Embryonic facial prominence (tissue), 1 donor: ENCODE data around the gene PSMD7.
A peak's percentile ranks its signal among the peaks of the same experiment; 100 is the strongest.

Experiments used
- DNase-seq: peaks from one replicate; pipeline ENCODE4 v3.0.0-alpha.2; 2016; ENCODE audit errors: extremely low spot score

PSMD7 gene

GRCh38 chr16:74296432-74297144 is at the start of gene PSMD7:
PSMD7 (plus strand) TSS chr16:74296814; CDS start chr16:74296915, 101 bp downstream.
- DNase-seq: peak; percentile 88

GRCh38 chr16:74249254-74249653 is 47.4 kb upstream of the PSMD7 start:
- DNase-seq: no peak

- no peak for DNase-seq
Measured at GRCh38 chr16:74249846-74250245, 46.8 kb upstream of the PSMD7 start.

- DNase-seq: no peak
Measured at GRCh38 chr16:74252329-74252728, 44.3 kb upstream of the PSMD7 start.

- DNase-seq: no peak
Measured at GRCh38 chr16:74253161-74253938, 43.3 kb upstream of the PSMD7 start.

GRCh38 chr16:74257061-74257460 is 39.6 kb upstream of the PSMD7 start:
- DNase-seq: no peak

GRCh38 chr16:74261068-74261467 is 35.5 kb upstream of the PSMD7 start:
- DNase-seq: no peak

GRCh38 chr16:74264811-74265210 is 31.8 kb upstream of the PSMD7 start:
- peak; percentile 7 for DNase-seq

- DNase-seq: no peak
Measured at GRCh38 chr16:74268372-74268782, 28.2 kb upstream of the PSMD7 start.

GRCh38 chr16:74271872-74272271 is 24.7 kb upstream of the PSMD7 start:
- DNase-seq: no peak

GRCh38 chr16:74275031-74275636 is 21.5 kb upstream of the PSMD7 start:
- no peak for DNase-seq

- no peak for DNase-seq
Measured at GRCh38 chr16:74275711-74276110, 20.9 kb upstream of the PSMD7 start.

GRCh38 chr16:74277974-74278373 is 18.6 kb upstream of the PSMD7 start:
- no peak for DNase-seq

GRCh38 chr16:74279266-74279665 is 17.3 kb upstream of the PSMD7 start:
- no peak for DNase-seq

- no peak for DNase-seq
Measured at GRCh38 chr16:74279805-74280204, 16.8 kb upstream of the PSMD7 start.

GRCh38 chr16:74280448-74280847 is 16.2 kb upstream of the PSMD7 start:
- no peak for DNase-seq

- no peak for DNase-seq
Measured at GRCh38 chr16:74281300-74281699, 15.3 kb upstream of the PSMD7 start.

GRCh38 chr16:74283716-74284115 is 12.9 kb upstream of the PSMD7 start:
- no peak for DNase-seq

- DNase-seq: no peak
Measured at GRCh38 chr16:74288065-74288464, 8.5 kb upstream of the PSMD7 start.

- no peak for DNase-seq
Measured at GRCh38 chr16:74290356-74290755, 6.3 kb upstream of the PSMD7 start.

GRCh38 chr16:74291176-74291575 is 5.4 kb upstream of the PSMD7 start:
- DNase-seq: no peak

- no peak for DNase-seq
Measured at GRCh38 chr16:74291577-74292208, 4.9 kb upstream of the PSMD7 start.
